GM23248 (cell line): Measurements from ENCODE around the gene MFSD8.

Source experiments
- EZH2 ChIP-seq: fragments of 200-600 bp; sonication (generic); IDR thresholded peaks from 2 replicates; pipeline ENCODE4 v1.6.1; 2018; ENCODE audit warnings: antibody characterized with exemption, mild to moderate bottlenecking; ENCODE audit not compliant: insufficient read depth, poor library complexity, severe bottlenecking
- EZH2phosphoT487 ChIP-seq: fragments of 200-600 bp; sonication (generic); IDR thresholded peaks from 2 replicates; pipeline ENCODE4 v1.6.1; 2018; ENCODE audit warnings: antibody characterized with exemption, moderate library complexity, mild to moderate bottlenecking, low read depth; ENCODE audit not compliant: insufficient read depth

GRCh38 chr4:127870688-127871087 is 94.3 kb downstream of the MFSD8 start:
- no peak for TF ChIP-seq EZH2
- TF ChIP-seq EZH2phosphoT487 = no peak
